ENCODE measurements around the gene RP2. TPM values are rescaled to one million over a fixed set of nuclear protein-coding genes. Genes with fewer than 3 reads are reported as not detected.

Gene RP2
- total RNA-seq, 1 experiment from 2014 or later: 5.1 TPM

- H3K56ac ChIP-seq (ENCODE audit: insufficient read length, low read depth, low read length): no peak overlapping the region
- no peak overlapping the region for H3K18ac ChIP-seq (ENCODE audit: insufficient read length, low read depth, low read length)
- H2BK120ac ChIP-seq (ENCODE audit: low read depth, low read length, poor library complexity, severe bottlenecking): no peak overlapping the region
- H3K27me3 ChIP-seq (ENCODE audit: insufficient read depth, low read length): no peaks in the 10 kb centered on the region
- H4K5ac ChIP-seq (ENCODE audit: insufficient read length, low read depth, low read length): no peak overlapping the region
- H3K36me3 Mint-ChIP-seq (ENCODE audit: insufficient read depth in 1 of 3, low read depth in 3 of 3): peaks cover 0 to 5% (median 0%) of the 10 kb centered on the region in 3 experiments; a peak in 4 of 7 replicates
- no peak overlapping the region for H2BK5ac ChIP-seq (ENCODE audit: insufficient read length, low read length)
- no peaks in the 10 kb centered on the region for H3K9me3 ChIP-seq (ENCODE audit: control insufficient read depth, low read depth, low read length)
- H3K14ac ChIP-seq (ENCODE audit: insufficient read depth, low read length): no peak overlapping the region
- H2BK12ac ChIP-seq (ENCODE audit: insufficient read length, low read depth, low read length): no peak overlapping the region
- H3K27ac ChIP-seq (ENCODE audit: insufficient read length, low read depth, low read length): no peak overlapping the region
- H3K27me3 Mint-ChIP-seq (ENCODE audit: low read depth): no peaks in the 10 kb centered on the region
- no peaks in the 10 kb centered on the region for H3K79me2 ChIP-seq (ENCODE audit: insufficient read depth, low read length)
- H3K79me1 ChIP-seq (ENCODE audit: insufficient read depth, low read depth, low read length, poor library complexity, severe bottlenecking): no peaks in the 10 kb centered on the region
- H4K91ac ChIP-seq (ENCODE audit: insufficient read length, low read depth, low read length): no peak overlapping the region
- H3K4me1 ChIP-seq (ENCODE audit: insufficient read depth, low read length): no peaks in the 10 kb centered on the region
- TF ChIP-seq CTCF (conservative IDR thresholded peaks at IDR 0.05): no peak
- no peak overlapping the region for H2BK20ac ChIP-seq (ENCODE audit: low read depth, low read length, poor library complexity, severe bottlenecking)
- H3K4me1 Mint-ChIP-seq: peaks cover 7 to 14% of the 10 kb centered on the region in 2 experiments
- H3K9me3 Mint-ChIP-seq: peaks cover 34 to 35% of the 10 kb centered on the region in 2 experiments
- no peak overlapping the region for H3T11ph ChIP-seq (ENCODE audit: low read length)
- H4K8ac ChIP-seq (replicated peaks; ENCODE audit: insufficient read length, low read depth, low read length): no peak overlapping the region
- H3K23ac ChIP-seq (ENCODE audit: insufficient read length, low read depth, low read length): no peak overlapping the region
- no peak overlapping the region for H2AFZ ChIP-seq (ENCODE audit: low read length)
- no peak for DNase-seq
- H3K27ac Mint-ChIP-seq: no peak overlapping the region
- H4K20me1 ChIP-seq (ENCODE audit: control insufficient read depth, insufficient read depth, insufficient read length): no peaks in the 10 kb centered on the region
- H2AK5ac ChIP-seq (ENCODE audit: insufficient read length, low read length): no peak overlapping the region
- no peak overlapping the region for H3K4me2 ChIP-seq (ENCODE audit: insufficient read depth, insufficient read length, low read length)
- H3K23me2 ChIP-seq (ENCODE audit: insufficient read length, low read depth, low read length, poor library complexity, severe bottlenecking): no peaks in the 10 kb centered on the region
- no peak overlapping the region for H2BK15ac ChIP-seq (ENCODE audit: low read depth, low read length)
- H3K9ac ChIP-seq (ENCODE audit: extremely low read depth, insufficient read length, low read length): no peak overlapping the region
- H3K4me3 Mint-ChIP-seq: no peak overlapping the region
- no peak overlapping the region for H3K4ac ChIP-seq (ENCODE audit: low read depth, low read length)
Observed at GRCh38 chrX:46876901-46877300, 40.1 kb downstream of the RP2 start.

Measured in H9 (cell line).